HepG2 (cell line): Measurements from ENCODE around the gene PSMB11.

ENCODE experiments used
- BORCS8-MEF2B ChIP-seq: sonication (generic); formaldehyde crosslinking; IDR thresholded peaks from 2 replicates; pipeline ENCODE4 v1.8.0; 2022; ENCODE audit warnings: mild to moderate bottlenecking, missing genetic modification reagents
- CTCF ChIP-seq: sonication (generic); formaldehyde crosslinking; IDR thresholded peaks from 2 replicates; pipeline ENCODE4 v1.5.0; 2020; ENCODE audit warnings: mild to moderate bottlenecking, missing genetic modification reagents, moderate library complexity
- EEA1 ChIP-seq: sonication (generic); formaldehyde crosslinking; IDR thresholded peaks from 2 replicates; pipeline ENCODE4 v1.5.1; 2020; ENCODE audit warnings: mild to moderate bottlenecking, missing genetic modification reagents, borderline replicate concordance
- KMT2B ChIP-seq: IDR thresholded peaks from 2 replicates; pipeline ENCODE4 v1.6.1; 2016; ENCODE audit warnings: missing genetic modification reagents, missing compliant biosample characterization
- SMC3 ChIP-seq: IDR thresholded peaks from 2 replicates; pipeline ENCODE4 v1.6.1; 2011; ENCODE audit warnings: low read length, improper control_type of control experiment

GRCh38 chr14:23080474-23080873 lies 38.5 kb downstream of the PSMB11 start:
- TF ChIP-seq CTCF (CRISPR knock-in tag) (no peak), BORCS8-MEF2B (CRISPR knock-in tag) (no peak), EEA1 (CRISPR knock-in tag) (no peak), SMC3 (no peak), KMT2B (no peak)
